HG02798 (cell line): Measurements from ENCODE around the gene CCDC171.
"Not testable (repeated sequence)": the region's sequence is repeated elsewhere in the genome, so short reads cannot be mapped to it uniquely, and the experiment has no call there.

Source experiments
- ATAC-seq: cut with Tn5 transposase; IDR thresholded peaks from one replicate; pipeline ENCODE4 v1.9.1; 2021; ENCODE audit warnings: mild to moderate bottlenecking; ENCODE audit not compliant: unreplicated experiment, poor library complexity

CCDC171 gene

GRCh38 chr9:15552636-15553527 is at the start of gene CCDC171:
Gene CCDC171, plus strand, starts transcription at chr9:15553043. Its CDS starts 11,046 bp downstream, at chr9:15564089.
- peak; percentile 87 for ATAC-seq

GRCh38 chr9:15505921-15506320 is 46.9 kb upstream of the CCDC171 start:
- no peak for ATAC-seq

- peak; percentile 48 for ATAC-seq
Measured at GRCh38 chr9:15509931-15510788, 42.7 kb upstream of the CCDC171 start.

DNA sequence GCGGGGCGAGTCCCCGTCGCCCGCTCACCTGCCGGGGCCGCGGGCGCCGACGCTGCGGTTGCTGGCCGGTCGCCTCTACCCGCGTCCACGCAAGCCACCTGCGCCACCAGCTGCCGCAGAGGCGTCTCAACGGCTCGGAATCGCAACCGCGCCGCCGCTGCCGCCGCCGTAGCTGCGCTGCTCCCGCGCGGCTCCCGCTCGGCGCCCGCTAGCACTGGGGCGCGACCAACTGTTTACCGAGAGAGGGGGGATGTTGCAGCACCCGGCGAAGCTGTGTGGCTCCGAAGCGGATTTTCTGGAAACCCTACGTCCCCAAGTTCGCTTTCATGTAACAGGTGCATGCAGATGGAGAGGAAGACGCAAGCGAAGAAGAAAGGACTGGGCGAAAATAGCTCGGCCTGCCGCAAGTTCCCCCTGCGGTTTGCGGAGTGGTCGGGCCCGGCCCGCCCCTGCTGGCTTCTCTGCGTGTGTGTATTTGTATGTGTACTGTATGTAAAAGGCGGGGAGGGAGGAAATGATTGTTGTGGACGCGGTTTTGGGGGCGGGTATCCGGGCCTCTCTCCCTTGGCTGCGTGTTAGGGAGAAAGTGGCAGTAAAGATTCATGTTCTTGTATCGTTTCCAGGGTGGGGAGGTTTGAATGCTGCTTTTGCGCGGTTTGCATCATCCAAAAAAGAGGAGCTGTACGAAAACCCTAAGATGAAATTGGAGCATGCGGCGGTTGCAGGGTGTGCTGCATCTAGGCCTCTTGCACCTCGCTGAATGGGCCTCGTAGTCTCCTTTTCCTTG is 41.9 kb upstream of the CCDC171 start, which contains the start of gene PSIP1:
Gene PSIP1, minus strand, starts transcription at position 182 of the 787 bp plus-strand sequence. CDS start 782 bp downstream, outside the sequence.
- peak; percentile 81 for ATAC-seq

DNA sequence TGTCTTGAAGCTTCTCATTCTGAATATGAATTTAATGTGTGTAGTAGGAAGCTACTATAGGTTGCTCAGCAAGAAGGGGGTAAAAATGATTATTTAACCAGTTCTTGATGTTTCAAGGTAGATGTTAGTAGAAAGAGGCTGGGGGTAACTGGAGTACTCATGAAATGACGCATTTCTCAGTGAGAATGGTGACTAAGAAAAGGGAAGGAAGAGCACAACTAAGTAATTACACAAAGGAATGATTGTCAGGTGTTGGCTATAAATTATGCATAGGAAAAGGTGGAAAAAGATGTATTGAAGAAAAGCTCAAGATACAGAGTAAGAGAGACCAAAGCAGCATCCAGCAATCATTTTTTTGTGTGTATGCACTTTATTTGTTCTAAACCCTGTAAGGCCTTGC is 40.6 kb upstream of the CCDC171 start:
- ATAC-seq = no peak

GRCh38 chr9:15512889-15513288 is 40.0 kb upstream of the CCDC171 start:
- ATAC-seq = no peak

DNA sequence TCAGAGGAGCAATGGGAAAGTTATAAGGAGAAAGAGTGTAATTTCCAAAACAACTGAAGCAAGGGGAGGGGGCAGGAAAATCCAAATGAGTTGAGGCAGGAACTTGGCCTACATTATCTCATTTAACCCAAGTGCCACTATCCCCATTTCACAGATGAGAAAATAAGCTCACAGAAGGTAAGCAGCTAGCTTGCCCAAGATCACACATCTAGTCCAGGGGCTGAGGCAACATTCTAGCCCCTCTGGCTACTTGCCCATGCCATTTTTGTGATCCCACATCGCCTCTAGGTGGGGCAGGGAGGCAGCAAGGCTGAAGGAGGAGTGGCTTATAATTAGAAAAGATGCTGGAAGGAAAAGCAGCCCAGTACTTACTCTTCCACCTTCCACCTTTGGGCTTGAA is 39.5 kb upstream of the CCDC171 start:
- ATAC-seq = no peak

DNA sequence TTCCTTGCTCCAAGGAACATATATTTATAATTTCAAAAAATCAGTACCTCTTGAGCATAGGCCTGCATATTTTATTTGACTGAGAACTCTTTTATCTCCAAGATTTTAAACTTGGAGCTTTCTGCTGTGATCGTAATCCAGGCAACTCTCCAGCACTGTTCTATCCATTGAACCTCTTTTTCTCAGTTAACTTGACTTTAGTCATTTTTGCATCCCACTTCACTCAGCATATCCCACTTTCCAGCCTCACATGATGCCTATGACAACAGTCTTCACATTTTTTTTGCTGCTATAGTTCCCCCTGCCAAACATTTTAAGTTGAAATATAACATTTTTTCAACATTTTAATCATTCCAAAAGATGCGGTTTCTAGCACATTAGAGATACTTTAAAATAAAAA is 33.0 kb upstream of the CCDC171 start:
- ATAC-seq = no peak

- no peak for ATAC-seq
Measured at GRCh38 chr9:15521254-15521653, 31.6 kb upstream of the CCDC171 start.

DNA sequence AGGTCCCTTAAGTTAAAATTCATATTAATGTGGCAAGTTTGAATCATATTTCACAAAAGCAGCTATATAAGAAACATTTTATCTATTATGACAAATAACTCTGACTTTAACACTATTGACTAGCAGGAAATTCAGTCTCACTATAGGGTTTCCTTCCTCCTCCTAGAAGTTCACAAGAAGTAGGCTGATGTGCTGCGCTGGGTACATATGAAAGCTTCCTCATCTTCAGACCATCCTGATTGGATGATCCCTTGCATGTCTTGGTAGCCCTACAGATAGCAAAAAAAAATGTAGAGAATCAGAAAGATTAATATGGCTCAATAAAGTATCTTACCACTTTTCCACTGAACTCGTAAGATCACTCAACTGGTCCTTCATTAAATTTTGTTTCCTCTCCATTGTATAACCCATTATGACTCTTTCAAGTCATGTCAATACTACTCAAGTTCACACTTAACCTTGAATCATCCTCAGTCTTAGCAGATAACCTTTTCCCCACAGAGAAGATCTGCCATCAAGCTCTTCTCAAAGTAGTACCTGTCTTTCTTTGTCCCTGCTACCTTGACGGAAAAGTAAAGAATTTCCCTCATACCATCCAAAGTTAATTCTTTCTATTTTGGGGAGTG is 30.6 kb upstream of the CCDC171 start:
- no peak for ATAC-seq

DNA sequence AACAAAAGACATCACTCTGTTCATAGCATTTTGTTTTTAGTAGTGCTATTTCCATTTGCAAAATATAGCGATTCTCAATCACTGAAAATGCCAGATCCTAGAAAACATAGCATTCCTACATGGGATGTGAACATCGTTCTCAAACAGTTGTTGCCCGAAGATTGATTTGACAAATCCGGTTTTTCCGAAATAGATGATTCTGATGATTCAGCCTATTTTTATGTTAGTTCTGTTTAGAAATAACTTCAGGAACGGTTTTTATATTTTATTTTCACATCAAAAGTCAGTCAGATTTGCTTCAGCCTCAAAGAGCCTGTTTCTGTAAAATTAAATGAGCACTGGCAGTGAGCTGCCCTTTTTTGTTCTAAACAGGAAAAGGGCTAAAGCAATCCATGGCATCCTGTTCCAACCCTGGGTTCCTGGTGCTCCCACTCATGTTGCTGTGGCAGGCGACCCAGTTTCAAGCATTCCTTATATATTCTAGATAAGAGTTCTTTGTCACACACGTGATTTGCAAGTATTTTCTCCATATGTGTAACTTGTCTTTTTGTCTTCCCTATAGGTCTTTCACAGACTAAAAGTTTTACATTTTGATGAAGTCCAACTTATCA is 27.9 kb upstream of the CCDC171 start:
- ATAC-seq = no peak

- no peak for ATAC-seq
Measured at GRCh38 chr9:15525958-15526357, 26.9 kb upstream of the CCDC171 start.

GRCh38 chr9:15527035-15527434 is 25.8 kb upstream of the CCDC171 start:
- ATAC-seq = not testable (repeated sequence)

DNA sequence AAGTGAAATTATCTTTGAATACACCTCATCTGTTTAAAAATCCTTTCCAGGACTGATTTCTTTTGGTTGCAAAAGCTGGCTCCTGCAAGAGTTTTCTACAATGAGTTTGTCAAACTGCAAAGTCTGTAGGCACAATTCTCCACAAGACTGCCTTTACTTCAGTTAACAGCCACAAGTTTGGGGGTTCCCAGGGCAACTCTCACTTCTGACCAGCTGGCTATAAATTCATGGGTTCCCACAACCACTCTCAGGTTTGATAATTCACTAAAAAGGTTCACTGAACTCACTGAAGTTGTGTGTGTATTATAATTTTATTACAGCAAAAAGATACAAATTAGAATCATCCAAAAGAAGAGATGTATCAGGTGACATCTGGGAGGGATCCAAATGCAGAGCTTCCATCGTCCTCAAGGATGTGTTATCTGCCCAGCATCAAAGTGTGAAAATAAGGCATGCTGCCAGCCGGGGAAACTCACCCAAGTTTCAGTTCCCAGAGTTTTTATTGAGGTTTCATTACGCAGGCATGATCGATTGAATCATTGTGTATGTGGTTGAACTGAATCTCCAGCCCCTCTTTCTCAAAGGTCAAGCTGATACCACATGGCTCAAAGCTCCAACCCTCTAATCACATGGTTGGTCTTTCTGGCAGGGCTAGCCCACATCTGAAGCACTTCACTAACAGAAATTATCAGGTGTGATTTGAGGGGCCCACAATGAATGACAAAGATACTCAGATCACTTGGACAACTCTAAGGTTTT is 23.1 kb upstream of the CCDC171 start:
- peak; percentile 85 for ATAC-seq

GRCh38 chr9:15531380-15531779 is 21.5 kb upstream of the CCDC171 start:
- ATAC-seq = peak; percentile 21

DNA sequence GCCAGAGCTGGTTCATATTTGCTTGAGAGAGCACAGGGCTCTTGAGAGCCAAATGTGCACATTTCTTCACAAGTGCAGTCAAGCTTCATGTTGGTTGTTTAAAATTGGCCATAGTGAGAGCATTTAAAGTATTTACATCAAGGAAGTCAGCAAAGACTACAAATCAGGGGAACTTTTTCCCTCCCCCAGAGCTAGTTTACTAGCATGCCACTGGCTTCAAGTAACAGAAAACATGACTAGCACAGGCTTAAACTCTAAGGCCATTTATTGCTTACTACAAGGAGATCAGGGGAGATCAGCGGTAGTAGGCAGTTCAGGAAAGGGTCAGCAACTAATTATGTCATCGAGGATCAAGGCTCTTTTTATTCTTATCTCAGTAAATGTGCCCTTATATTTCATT is 11.0 kb upstream of the CCDC171 start:
- ATAC-seq = no peak

- no peak for ATAC-seq
Measured at GRCh38 chr9:15542624-15543023, 10.2 kb upstream of the CCDC171 start.

GRCh38 chr9:15543047-15543813 is 9.6 kb upstream of the CCDC171 start:
- no peak for ATAC-seq
